ENCODE results near the gene CTBP2. TPM values are rescaled to one million over a fixed set of nuclear protein-coding genes. Genes with fewer than 3 reads are reported as not detected.

CTBP2 gene
- total and polyA plus RNA-seq, 2 of the 13 experiments (the other 11 are each of a cell fraction or from before 2014, with no cell fraction given): 0.08 TPM; not detected in 1

DNA sequence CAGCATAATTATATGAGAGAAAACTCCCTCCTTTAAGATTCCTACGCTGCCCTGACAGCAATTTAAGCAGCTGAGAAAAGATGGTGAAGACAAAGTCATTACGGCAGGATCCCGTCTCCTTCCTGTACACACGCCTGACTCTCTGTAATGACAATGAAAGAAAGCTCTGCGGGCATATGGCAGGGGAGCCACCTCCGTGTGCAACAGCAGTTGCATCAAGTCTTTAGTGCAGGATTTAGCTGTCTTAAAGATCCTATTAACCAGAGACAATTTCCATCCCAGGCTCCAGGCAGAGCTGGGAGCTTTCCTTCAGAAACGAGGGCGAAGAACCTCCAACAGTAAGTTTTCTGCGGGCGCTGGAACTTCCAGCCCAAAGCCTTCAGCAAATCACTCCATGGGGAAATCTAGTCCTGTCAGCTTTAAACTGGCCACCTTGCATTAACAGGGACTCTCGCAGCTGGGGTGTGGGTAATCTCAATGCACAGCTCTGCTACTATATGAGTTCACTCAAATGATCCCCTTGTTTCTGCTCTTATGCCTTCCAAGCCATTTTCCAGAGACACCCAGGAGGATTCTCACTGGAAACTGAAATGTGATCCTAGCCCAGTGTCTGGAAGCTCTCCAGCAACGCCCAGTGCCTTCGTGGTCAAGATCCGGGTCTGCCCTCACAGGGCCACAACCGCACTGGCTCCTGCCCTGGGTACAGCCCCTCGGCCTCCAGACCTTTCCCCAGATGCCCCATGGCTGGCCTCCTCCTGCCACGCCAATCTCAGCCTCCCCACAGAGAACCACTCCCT, 74.9 kb downstream of the CTBP2 start:
- Histone ChIP-seq H3K27me3 (ENCODE audit: control insufficient read depth in 1 of 2, insufficient read depth in 2 of 2, low read length in 2 of 2) (peaks cover 1 to 70% of the 10 kb centered on the region in 2 experiments; a peak in 4 of 5 replicates), H3K4me3 (replicated peaks in 1 of 3; ENCODE audit: insufficient read depth in 1 of 3, low read depth in 2 of 3, low read length in 3 of 3) (no peak overlapping the region), H3K36me3 (replicated peaks in 1 of 2; ENCODE audit: control insufficient read depth in 1 of 2, insufficient read depth in 2 of 2, low read length in 2 of 2) (no peaks in the 10 kb centered on the region), H3K4me1 (ENCODE audit: insufficient read depth, low read length) (peaks cover 6% of the 10 kb centered on the region), H3K79me2 (ENCODE audit: insufficient read depth, low read length) (no peaks in the 10 kb centered on the region), H4K20me1 (ENCODE audit: insufficient read depth, low read length) (no peaks in the 10 kb centered on the region), H3K9ac (ENCODE audit: insufficient read depth, low read depth, low read length) (no peak overlapping the region), H2AFZ (ENCODE audit: low read length) (no peak overlapping the region), H3K27ac (ENCODE audit: extremely low read length, insufficient read depth, low read length) (no peak overlapping the region), H3K4me2 (ENCODE audit: low read depth, low read length) (no peak overlapping the region), H3K9me3 (ENCODE audit: low read length) (no peaks in the 10 kb centered on the region)
- POLR2A ChIA-PET: no interaction called here
- ATAC-seq (no peak), DNase-seq (ENCODE audit: low spot score) (no peak), FAIRE-seq (no peak)
- WGBS (ENCODE audit: low lambda C conversion rate): 29% methylated on average over 16 of the region's 17 CpGs
- CTCF ChIA-PET (ENCODE audit: low intra/inter-chr PET ratio, low total read pairs): no interaction called here
- no TSS peak for BruUV-seq (replicated peaks)
- in situ Hi-C loops (cut with HindIII; ENCODE audit: extremely low pct_ligation_motif_present, low pct_unique_long_range_greater_than_20kb): no loop called here
- TF ChIP-seq ZNF160 (CRISPR knock-in tag; IDR thresholded peaks at IDR 0.05) (no peak), ZNF574 (CRISPR knock-in tag; IDR thresholded peaks at IDR 0.05) (no peak), SRSF4 (IDR thresholded peaks at IDR 0.05; ENCODE audit: low read depth, low read length, poor library complexity, severe bottlenecking) (no peak), TBX2 (CRISPR knock-in tag; IDR thresholded peaks at IDR 0.05; ENCODE audit: borderline replicate concordance) (no peak), GPN1 (CRISPR knock-in tag; IDR thresholded peaks at IDR 0.05; ENCODE audit: borderline replicate concordance) (no peak), SMYD3 (CRISPR knock-in tag; IDR thresholded peaks at IDR 0.05) (no peak), NFE2L1 (CRISPR knock-in tag; IDR thresholded peaks at IDR 0.05; ENCODE audit: borderline replicate concordance) (no peak), BCL3 (CRISPR knock-in tag; IDR thresholded peaks at IDR 0.05) (no peak), ZFP1 (CRISPR knock-in tag; IDR thresholded peaks at IDR 0.05) (no peak)
- TF ChIP-seq, protein P1, sequence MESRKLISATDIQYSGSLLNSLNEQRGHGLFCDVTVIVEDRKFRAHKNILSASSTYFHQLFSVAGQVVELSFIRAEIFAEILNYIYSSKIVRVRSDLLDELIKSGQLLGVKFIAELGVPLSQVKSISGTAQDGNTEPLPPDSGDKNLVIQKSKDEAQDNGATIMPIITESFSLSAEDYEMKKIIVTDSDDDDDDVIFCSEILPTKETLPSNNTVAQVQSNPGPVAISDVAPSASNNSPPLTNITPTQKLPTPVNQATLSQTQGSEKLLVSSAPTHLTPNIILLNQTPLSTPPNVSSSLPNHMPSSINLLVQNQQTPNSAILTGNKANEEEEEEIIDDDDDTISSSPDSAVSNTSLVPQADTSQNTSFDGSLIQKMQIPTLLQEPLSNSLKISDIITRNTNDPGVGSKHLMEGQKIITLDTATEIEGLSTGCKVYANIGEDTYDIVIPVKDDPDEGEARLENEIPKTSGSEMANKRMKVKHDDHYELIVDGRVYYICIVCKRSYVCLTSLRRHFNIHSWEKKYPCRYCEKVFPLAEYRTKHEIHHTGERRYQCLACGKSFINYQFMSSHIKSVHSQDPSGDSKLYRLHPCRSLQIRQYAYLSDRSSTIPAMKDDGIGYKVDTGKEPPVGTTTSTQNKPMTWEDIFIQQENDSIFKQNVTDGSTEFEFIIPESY (CRISPR knock-in tag; IDR thresholded peaks at IDR 0.05): no peak
- intact Hi-C loops (cut with micrococcal nuclease; ENCODE audit: unreplicated experiment): no loop called here

Data from HepG2 (cell line).